Central memory CD8-positive, alpha-beta T cell (primary cell): Measurements from ENCODE around the gene PEX14.
A peak's percentile ranks its signal among the peaks of the same experiment; 100 is the strongest.

Experiments used
- ATAC-seq: fragments of 150-1000 bp; cut with Tn5 transposase; replicated peaks from 2 replicates; pipeline ENCODE4 v1.10.0; 2022; ENCODE audit warnings: mild to moderate bottlenecking, moderate FRiP score, moderate number of reproducible peaks; ENCODE audit not compliant: poor library complexity, severe bottlenecking; ENCODE audit errors: extremely low read depth
- DNase-seq, 2 donors: peaks; one replicate each; pipeline ENCODE4 v3.0.0; 2021; ENCODE audit warnings: low spot score in 2 of 2
- H3K27ac Mint-ChIP-seq: one replicate; pipeline ENCODE4 v1.8.0; 2022; ENCODE audit warnings: low read depth, mild to moderate bottlenecking, moderate library complexity, mixed read lengths
- H3K27me3 Mint-ChIP-seq: one replicate; pipeline ENCODE4 v1.8.0; 2022; ENCODE audit warnings: mixed read lengths
- H3K36me3 Mint-ChIP-seq: one replicate; pipeline ENCODE4 v1.8.0; 2022; ENCODE audit warnings: mild to moderate bottlenecking, moderate library complexity, mixed read lengths; ENCODE audit not compliant: insufficient read depth
- H3K4me1 Mint-ChIP-seq: one replicate; pipeline ENCODE4 v1.8.0; 2022; ENCODE audit warnings: mixed read lengths
- H3K4me3 Mint-ChIP-seq: one replicate; pipeline ENCODE4 v1.8.0; 2022; ENCODE audit warnings: mild to moderate bottlenecking, moderate library complexity, mixed read lengths
- H3K9me3 Mint-ChIP-seq: one replicate; pipeline ENCODE4 v1.8.0; 2022; ENCODE audit warnings: mixed read lengths

PEX14 gene

GRCh38 chr1:10553118-10553517 lies 78.4 kb downstream of the PEX14 start:
- Mint-ChIP-seq H3K27me3 (no peaks in the 10 kb centered on the region), H3K4me3 (no peak overlapping the region), H3K9me3 (no peaks in the 10 kb centered on the region), H3K36me3 (peaks cover 2% of the 10 kb centered on the region), H3K27ac (peak overlapping the region; percentile 61), H3K4me1 (peaks cover 31% of the 10 kb centered on the region)
- no peak for ATAC-seq
- DNase-seq = no peak

GRCh38 chr1:10555635-10556429 lies 81.1 kb downstream of the PEX14 start:
- no peak for DNase-seq
- peak overlapping the region; percentile 32 for H3K27ac Mint-ChIP-seq
- peaks cover 2% of the 10 kb centered on the region for H3K36me3 Mint-ChIP-seq
- peaks cover 25% of the 10 kb centered on the region for H3K4me1 Mint-ChIP-seq
- no peak overlapping the region for H3K4me3 Mint-ChIP-seq
- no peaks in the 10 kb centered on the region for H3K27me3 Mint-ChIP-seq
- no peaks in the 10 kb centered on the region for H3K9me3 Mint-ChIP-seq
- ATAC-seq = no peak

- peaks cover 25% of the 10 kb centered on the region for H3K4me1 Mint-ChIP-seq
- no peak overlapping the region for H3K4me3 Mint-ChIP-seq
- no peaks in the 10 kb centered on the region for H3K9me3 Mint-ChIP-seq
- peaks cover 2% of the 10 kb centered on the region for H3K36me3 Mint-ChIP-seq
- peak overlapping the region; percentile 32 for H3K27ac Mint-ChIP-seq
- DNase-seq (no peak), ATAC-seq (no peak)
- no peaks in the 10 kb centered on the region for H3K27me3 Mint-ChIP-seq
Measured at GRCh38 chr1:10556430-10557005, 81.8 kb downstream of the PEX14 start.

- no peaks in the 10 kb centered on the region for H3K9me3 Mint-ChIP-seq
- H3K36me3 Mint-ChIP-seq = peaks cover 2% of the 10 kb centered on the region
- peaks cover 21% of the 10 kb centered on the region for H3K4me1 Mint-ChIP-seq
- H3K4me3 Mint-ChIP-seq = no peak overlapping the region
- H3K27me3 Mint-ChIP-seq = no peaks in the 10 kb centered on the region
- no peak overlapping the region for H3K27ac Mint-ChIP-seq
- DNase-seq = no peak
- no peak for ATAC-seq
Measured at GRCh38 chr1:10557714-10558113, 83.0 kb downstream of the PEX14 start.

GRCh38 chr1:10559386-10559785 lies 84.6 kb downstream of the PEX14 start:
- ATAC-seq = no peak
- no peak for DNase-seq

GRCh38 chr1:10561497-10561896 lies 86.7 kb downstream of the PEX14 start:
- peaks cover 1% of the 10 kb centered on the region for H3K36me3 Mint-ChIP-seq
- no peak for DNase-seq

More at GRCh38 chr1:10559386-10559785, 84.6 kb downstream of the PEX14 start:
- Mint-ChIP-seq H3K9me3 (peaks cover 6% of the 10 kb centered on the region), H3K4me1 (peaks cover 10% of the 10 kb centered on the region), H3K27ac (no peak overlapping the region), H3K36me3 (peaks cover 4% of the 10 kb centered on the region), H3K4me3 (no peak overlapping the region), H3K27me3 (no peaks in the 10 kb centered on the region)

GRCh38 chr1:10561955-10562354 lies 87.2 kb downstream of the PEX14 start:
- Mint-ChIP-seq H3K27me3 (no peaks in the 10 kb centered on the region), H3K4me1 (no peaks in the 10 kb centered on the region), H3K4me3 (no peak overlapping the region), H3K9me3 (peaks cover 6% of the 10 kb centered on the region), H3K27ac (peak overlapping the region; percentile 3), H3K36me3 (peaks cover 1% of the 10 kb centered on the region)
- DNase-seq = no peak
- no peak for ATAC-seq

More at GRCh38 chr1:10561497-10561896, 86.7 kb downstream of the PEX14 start:
- H3K4me3 Mint-ChIP-seq = no peak overlapping the region
- peaks cover 6% of the 10 kb centered on the region for H3K9me3 Mint-ChIP-seq
- ATAC-seq = no peak
- H3K27me3 Mint-ChIP-seq = no peaks in the 10 kb centered on the region
- peak overlapping the region; percentile 3 for H3K27ac Mint-ChIP-seq
- no peaks in the 10 kb centered on the region for H3K4me1 Mint-ChIP-seq

GRCh38 chr1:10564063-10564462 lies 89.3 kb downstream of the PEX14 start:
- Mint-ChIP-seq H3K27me3 (no peaks in the 10 kb centered on the region), H3K36me3 (peaks cover 1% of the 10 kb centered on the region), H3K4me1 (no peaks in the 10 kb centered on the region), H3K4me3 (no peak overlapping the region), H3K27ac (no peak overlapping the region), H3K9me3 (peaks cover 6% of the 10 kb centered on the region)
- ATAC-seq = no peak
- DNase-seq = no peak

GRCh38 chr1:10569531-10569930 lies 94.8 kb downstream of the PEX14 start:
- no peak overlapping the region for H3K4me3 Mint-ChIP-seq
- H3K4me1 Mint-ChIP-seq = no peaks in the 10 kb centered on the region
- no peaks in the 10 kb centered on the region for H3K9me3 Mint-ChIP-seq
- no peak overlapping the region for H3K27ac Mint-ChIP-seq
- DNase-seq (no peak), ATAC-seq (no peak)
- no peaks in the 10 kb centered on the region for H3K27me3 Mint-ChIP-seq
- peaks cover 3% of the 10 kb centered on the region for H3K36me3 Mint-ChIP-seq

- Mint-ChIP-seq H3K27ac (no peak overlapping the region), H3K9me3 (no peaks in the 10 kb centered on the region), H3K4me1 (no peaks in the 10 kb centered on the region), H3K4me3 (no peak overlapping the region), H3K36me3 (peaks cover 4% of the 10 kb centered on the region), H3K27me3 (no peaks in the 10 kb centered on the region)
- ATAC-seq (no peak), DNase-seq (no peak)
Measured at GRCh38 chr1:10575616-10576015, 100.9 kb downstream of the PEX14 start.

GRCh38 chr1:10578070-10578469 lies 103.3 kb downstream of the PEX14 start:
- Mint-ChIP-seq H3K27me3 (no peaks in the 10 kb centered on the region), H3K27ac (peak overlapping the region; percentile 39), H3K36me3 (peaks cover 5% of the 10 kb centered on the region), H3K4me3 (no peak overlapping the region), H3K4me1 (peaks cover 3% of the 10 kb centered on the region), H3K9me3 (no peaks in the 10 kb centered on the region)
- DNase-seq (no peak), ATAC-seq (no peak)

GRCh38 chr1:10583641-10584040 lies 108.9 kb downstream of the PEX14 start:
- H3K4me3 Mint-ChIP-seq = no peak overlapping the region
- H3K36me3 Mint-ChIP-seq = peaks cover 1% of the 10 kb centered on the region
- ATAC-seq (no peak), DNase-seq (no peak)
- H3K27me3 Mint-ChIP-seq = no peaks in the 10 kb centered on the region
- no peaks in the 10 kb centered on the region for H3K9me3 Mint-ChIP-seq
- H3K4me1 Mint-ChIP-seq = peaks cover 16% of the 10 kb centered on the region
- H3K27ac Mint-ChIP-seq = no peak overlapping the region

GRCh38 chr1:10585242-10585641 lies 110.5 kb downstream of the PEX14 start:
- ATAC-seq = no peak
- H3K4me1 Mint-ChIP-seq = peaks cover 16% of the 10 kb centered on the region

More at GRCh38 chr1:10585242-10585641, 110.5 kb downstream of the PEX14 start:
- DNase-seq = no peak
- H3K27me3 Mint-ChIP-seq = no peaks in the 10 kb centered on the region
- no peaks in the 10 kb centered on the region for H3K9me3 Mint-ChIP-seq
- no peak overlapping the region for H3K27ac Mint-ChIP-seq
- peaks cover 1% of the 10 kb centered on the region for H3K36me3 Mint-ChIP-seq
- H3K4me3 Mint-ChIP-seq = no peak overlapping the region
